Smooth muscle cell (in vitro differentiated cells): ENCODE data around the gene INPP4B. TPM values are rescaled to one million over a fixed set of nuclear protein-coding genes. Genes with fewer than 3 reads are reported as not detected.

Source experiments
- DNase-seq: peaks from one replicate; lab custom pipeline; 2025; ENCODE audit not compliant: unreplicated experiment; lab: John Stamatoyannopoulos, UW
- H2AFZ ChIP-seq: fragments of 200-600 bp; sonication (generic); 2 replicates; pipeline ENCODE4 v1.6.0; 2016; ENCODE audit warnings: antibody characterized with exemption, low read depth, mild to moderate bottlenecking
- H3F3A ChIP-seq: fragments of 200-600 bp; sonication (generic); 2 replicates; pipeline ENCODE4 v1.6.0; 2017; ENCODE audit warnings: antibody characterized with exemption, low read depth
- H3K27ac ChIP-seq: fragments of 200-600 bp; sonication (generic); 2 replicates; pipeline ENCODE4 v1.5.1; 2016; ENCODE audit warnings: low read depth, mild to moderate bottlenecking
- H3K27me3 ChIP-seq: fragments of 200-600 bp; sonication (generic); 2 replicates; pipeline ENCODE4 v1.6.1; 2016; ENCODE audit warnings: low read depth, mild to moderate bottlenecking
- H3K36me3 ChIP-seq: fragments of 200-600 bp; sonication (generic); 2 replicates; pipeline ENCODE4 v1.5.1; 2016; ENCODE audit warnings: low read depth
- H3K4me1 ChIP-seq: fragments of 200-600 bp; sonication (generic); 2 replicates; pipeline ENCODE4 v1.5.1; 2016; ENCODE audit warnings: low read depth
- H3K4me2 ChIP-seq: fragments of 200-600 bp; sonication (generic); 2 replicates; pipeline ENCODE4 v1.6.0; 2016; ENCODE audit warnings: mild to moderate bottlenecking
- H3K4me3 ChIP-seq: fragments of 200-600 bp; sonication (generic); 2 replicates; pipeline ENCODE4 v1.5.1; 2016; ENCODE audit warnings: mild to moderate bottlenecking
- H3K79me2 ChIP-seq: fragments of 200-600 bp; sonication (generic); 2 replicates; pipeline ENCODE4 v1.6.0; 2016; ENCODE audit warnings: low read depth, mild to moderate bottlenecking
- H3K9ac ChIP-seq: fragments of 200-600 bp; sonication (generic); 2 replicates; pipeline ENCODE4 v1.6.0; 2016; ENCODE audit warnings: low read depth
- H3K9me3 ChIP-seq: fragments of 200-600 bp; sonication (generic); replicated peaks from 2 replicates; pipeline ENCODE4 v1.5.1; 2016; ENCODE audit warnings: low read depth
- H4K20me1 ChIP-seq: fragments of 200-600 bp; sonication (generic); 2 replicates; pipeline ENCODE4 v1.6.0; 2016; ENCODE audit warnings: low read depth
- WGBS: methylation state at CpG from one replicate; pipeline ENCODE4 v1.1.7; 2016; ENCODE audit warnings: low lambda C conversion rate; 5-methylcytosine and 5-hydroxymethylcytosine counted together
- polyA plus RNA-seq: library from polyadenylated mRNA; unstranded; fragments of >200 nt; fragmentation: Nextera tagmentation; extraction: Ambion mirVana; gene quantifications from 2 replicates; pipeline ENCODE4 v1.2.1, GENCODE V29; 2016
- total RNA-seq: library from RNA; depleted of rRNA; stranded (reverse); fragments of >200 nt; gene quantifications from 2 replicates; pipeline ENCODE4 v1.2.3, GENCODE V29; 2014
- TF ChIP-seq, protein P1 (sequence below): fragments of 200-600 bp; sonication (generic); IDR thresholded peaks from 2 replicates; pipeline ENCODE4 v1.5.1; 2017; ENCODE audit warnings: borderline replicate concordance, mild to moderate bottlenecking, antibody characterized with exemption; ENCODE audit not compliant: insufficient read depth, poor library complexity, severe bottlenecking

INPP4B gene
- total and polyA plus RNA-seq, 2 experiments from 2014 or later, result 2.0 to 10.9 TPM

DNA sequence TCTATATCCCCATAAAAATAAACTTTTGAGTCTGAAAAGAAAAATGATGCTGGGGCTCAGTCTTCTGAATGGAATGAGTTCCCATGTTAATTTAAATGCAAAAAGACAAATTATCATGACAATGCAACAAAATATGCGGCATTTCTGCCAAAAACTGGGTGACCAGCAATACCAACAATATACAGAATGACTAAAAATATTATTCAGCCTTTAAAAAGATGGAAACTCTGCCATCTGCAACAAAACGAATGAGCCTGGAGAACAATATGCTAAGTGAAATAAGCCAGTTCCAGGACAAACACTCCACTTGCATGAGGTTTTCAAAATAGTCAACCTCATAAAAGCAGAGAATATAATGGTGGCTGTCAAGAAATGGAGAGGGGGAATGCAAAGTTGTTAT lies 651.2 kb downstream of the INPP4B start:
- Histone ChIP-seq H3K4me1 (no peaks in the 10 kb centered on the region), H3K36me3 (no peaks in the 10 kb centered on the region), H3F3A (no peaks in the 10 kb centered on the region), H3K4me2 (no peak overlapping the region), H4K20me1 (no peaks in the 10 kb centered on the region), H3K27ac (no peak overlapping the region), H3K4me3 (no peak overlapping the region), H3K9me3 (no peaks in the 10 kb centered on the region), H3K9ac (no peak overlapping the region), H2AFZ (no peak overlapping the region), H3K27me3 (no peaks in the 10 kb centered on the region), H3K79me2 (no peaks in the 10 kb centered on the region)
- TF ChIP-seq, protein P1, sequence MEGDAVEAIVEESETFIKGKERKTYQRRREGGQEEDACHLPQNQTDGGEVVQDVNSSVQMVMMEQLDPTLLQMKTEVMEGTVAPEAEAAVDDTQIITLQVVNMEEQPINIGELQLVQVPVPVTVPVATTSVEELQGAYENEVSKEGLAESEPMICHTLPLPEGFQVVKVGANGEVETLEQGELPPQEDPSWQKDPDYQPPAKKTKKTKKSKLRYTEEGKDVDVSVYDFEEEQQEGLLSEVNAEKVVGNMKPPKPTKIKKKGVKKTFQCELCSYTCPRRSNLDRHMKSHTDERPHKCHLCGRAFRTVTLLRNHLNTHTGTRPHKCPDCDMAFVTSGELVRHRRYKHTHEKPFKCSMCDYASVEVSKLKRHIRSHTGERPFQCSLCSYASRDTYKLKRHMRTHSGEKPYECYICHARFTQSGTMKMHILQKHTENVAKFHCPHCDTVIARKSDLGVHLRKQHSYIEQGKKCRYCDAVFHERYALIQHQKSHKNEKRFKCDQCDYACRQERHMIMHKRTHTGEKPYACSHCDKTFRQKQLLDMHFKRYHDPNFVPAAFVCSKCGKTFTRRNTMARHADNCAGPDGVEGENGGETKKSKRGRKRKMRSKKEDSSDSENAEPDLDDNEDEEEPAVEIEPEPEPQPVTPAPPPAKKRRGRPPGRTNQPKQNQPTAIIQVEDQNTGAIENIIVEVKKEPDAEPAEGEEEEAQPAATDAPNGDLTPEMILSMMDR, result no peak
- 69% methylated on average over 2 of the region's 2 CpGs for WGBS
- no peak for DNase-seq

DNA sequence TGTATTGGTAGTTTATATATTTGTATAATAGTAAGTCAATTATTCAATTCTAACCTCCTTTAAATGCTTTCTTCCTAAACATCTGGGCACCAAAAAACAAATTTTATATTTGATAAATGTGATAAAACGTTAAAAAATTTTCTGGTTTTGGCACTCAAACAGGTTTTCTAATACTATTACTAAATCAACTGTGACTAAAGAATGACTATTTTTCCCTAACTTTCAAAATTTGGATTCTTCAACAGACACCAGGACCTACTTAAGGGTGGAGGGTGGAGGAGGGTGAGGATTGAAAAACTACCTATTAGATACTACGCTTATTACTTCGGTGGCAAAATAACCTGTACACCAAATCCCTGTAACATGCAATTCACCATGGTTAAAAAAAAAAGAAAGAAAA lies 654.2 kb downstream of the INPP4B start:
- Histone ChIP-seq H3K79me2 (no peaks in the 10 kb centered on the region), H3K4me1 (no peaks in the 10 kb centered on the region), H3K4me2 (no peak overlapping the region), H3K9me3 (no peaks in the 10 kb centered on the region), H2AFZ (no peak overlapping the region), H3K4me3 (no peak overlapping the region), H3K9ac (no peak overlapping the region), H3K27ac (no peak overlapping the region), H3F3A (no peaks in the 10 kb centered on the region), H4K20me1 (no peaks in the 10 kb centered on the region), H3K27me3 (no peaks in the 10 kb centered on the region), H3K36me3 (no peaks in the 10 kb centered on the region)
- DNase-seq, result no peak
- TF ChIP-seq, protein P1, result no peak
- WGBS, result 52% methylated on average over 3 of the region's 3 CpGs

DNA sequence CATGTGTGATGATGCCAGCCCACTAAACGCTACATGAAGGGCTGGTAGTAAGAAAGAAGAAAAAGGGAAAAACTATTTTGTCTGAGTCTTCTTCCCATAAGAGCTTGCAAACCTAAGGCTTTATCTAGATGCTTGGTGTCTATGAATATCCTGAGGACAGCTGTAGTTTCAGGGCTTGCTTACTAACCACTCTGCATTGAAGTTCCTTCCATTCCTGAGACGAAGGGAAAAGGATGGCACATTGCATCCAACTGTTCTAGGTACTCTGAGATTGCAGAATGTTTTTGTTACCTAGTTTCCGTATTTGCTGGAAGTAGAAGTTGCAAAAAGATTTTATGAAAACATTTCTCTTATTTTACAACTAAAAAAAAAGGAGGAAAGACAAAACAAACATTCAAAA lies 665.1 kb downstream of the INPP4B start:
- Histone ChIP-seq H3K27me3 (no peaks in the 10 kb centered on the region), H3K4me3 (no peak overlapping the region), H3K4me2 (no peak overlapping the region), H3K9me3 (no peaks in the 10 kb centered on the region), H3K27ac (no peak overlapping the region), H3F3A (no peaks in the 10 kb centered on the region), H3K79me2 (no peaks in the 10 kb centered on the region), H3K9ac (no peak overlapping the region), H2AFZ (no peak overlapping the region), H4K20me1 (no peaks in the 10 kb centered on the region), H3K36me3 (no peaks in the 10 kb centered on the region), H3K4me1 (no peaks in the 10 kb centered on the region)
- no peak for DNase-seq
- 91% methylated on average over 3 of the region's 3 CpGs for WGBS
- TF ChIP-seq, protein P1, result no peak

DNA sequence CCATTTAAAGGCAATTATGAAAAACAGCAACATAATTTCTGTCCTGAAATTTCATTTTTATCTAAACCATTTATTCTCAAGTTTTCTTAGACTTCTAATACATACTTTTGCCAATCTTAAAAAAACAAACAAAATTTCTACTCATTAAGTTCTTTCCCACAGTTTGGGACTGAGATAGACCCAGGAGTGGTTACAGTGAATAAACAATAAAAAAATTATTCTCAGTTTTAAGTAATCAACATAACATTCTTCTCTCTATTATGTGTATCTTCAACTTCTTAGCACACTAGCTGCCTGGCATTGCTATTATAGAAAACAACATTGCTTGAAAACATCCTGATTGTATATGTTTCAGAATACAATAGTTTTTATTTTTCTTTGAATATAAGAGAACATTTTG lies 676.9 kb downstream of the INPP4B start:
- H3K36me3 ChIP-seq, result no peaks in the 10 kb centered on the region
- H3K4me1 ChIP-seq, result no peaks in the 10 kb centered on the region
- H3K4me3 ChIP-seq, result no peak overlapping the region
- no peak for DNase-seq
- no peak overlapping the region for H3K27ac ChIP-seq
- H3K9me3 ChIP-seq, result no peaks in the 10 kb centered on the region
- H3K9ac ChIP-seq, result no peak overlapping the region
- TF ChIP-seq, protein P1, result no peak
- H3F3A ChIP-seq, result no peaks in the 10 kb centered on the region
- H3K27me3 ChIP-seq, result no peaks in the 10 kb centered on the region
- H2AFZ ChIP-seq, result no peak overlapping the region
- H3K4me2 ChIP-seq, result no peak overlapping the region
- H3K79me2 ChIP-seq, result no peaks in the 10 kb centered on the region
- H4K20me1 ChIP-seq, result no peaks in the 10 kb centered on the region
